Cardiac septum (tissue), 1 donor: ENCODE results near the gene CLK1. TPM values are rescaled to one million over a fixed set of nuclear protein-coding genes. Genes with fewer than 3 reads are reported as not detected.
"Not testable (repeated sequence)": the region's sequence is repeated elsewhere in the genome, so short reads cannot be mapped to it uniquely, and the experiment has no call there.

Experiments
- DNase-seq: peaks from one replicate; pipeline ENCODE4 v3.0.0-alpha.2; 2020; ENCODE audit warnings: low spot score
- intact Hi-C: fragments of 100-400 bp; cut with DNase I; formaldehyde crosslinking; loops from one replicate; pipeline ENCODE4 v1.14.0; 2022
- long read RNA-seq: library from polyadenylated mRNA; unstranded; transcript quantifications from one replicate; pipeline ENCODE4 v2.0.0, GENCODE V29; 2021
- total RNA-seq: library from RNA; stranded (reverse); fragmentation: NEBNext Ultra II Directional; extraction: Animal tissue kit (Norgen Biotek cat#: 25700); gene quantifications from one replicate; pipeline ENCODE4 v1.2.1, GENCODE V29; 2021
- donor health status: DM: no; HTN: no; CAD: no.

The CLK1 gene
- total RNA-seq, result 58.3 TPM
- long read RNA-seq, transcript CLK1-201 (13 exons, 1,888 nt), result major isoform, 11 of 26 reads
- long read RNA-seq, partial matches to known transcripts, result 4 of 26 reads
- long read RNA-seq, other reads (novel, unspliced or antisense), result 5 of 26 reads

DNA sequence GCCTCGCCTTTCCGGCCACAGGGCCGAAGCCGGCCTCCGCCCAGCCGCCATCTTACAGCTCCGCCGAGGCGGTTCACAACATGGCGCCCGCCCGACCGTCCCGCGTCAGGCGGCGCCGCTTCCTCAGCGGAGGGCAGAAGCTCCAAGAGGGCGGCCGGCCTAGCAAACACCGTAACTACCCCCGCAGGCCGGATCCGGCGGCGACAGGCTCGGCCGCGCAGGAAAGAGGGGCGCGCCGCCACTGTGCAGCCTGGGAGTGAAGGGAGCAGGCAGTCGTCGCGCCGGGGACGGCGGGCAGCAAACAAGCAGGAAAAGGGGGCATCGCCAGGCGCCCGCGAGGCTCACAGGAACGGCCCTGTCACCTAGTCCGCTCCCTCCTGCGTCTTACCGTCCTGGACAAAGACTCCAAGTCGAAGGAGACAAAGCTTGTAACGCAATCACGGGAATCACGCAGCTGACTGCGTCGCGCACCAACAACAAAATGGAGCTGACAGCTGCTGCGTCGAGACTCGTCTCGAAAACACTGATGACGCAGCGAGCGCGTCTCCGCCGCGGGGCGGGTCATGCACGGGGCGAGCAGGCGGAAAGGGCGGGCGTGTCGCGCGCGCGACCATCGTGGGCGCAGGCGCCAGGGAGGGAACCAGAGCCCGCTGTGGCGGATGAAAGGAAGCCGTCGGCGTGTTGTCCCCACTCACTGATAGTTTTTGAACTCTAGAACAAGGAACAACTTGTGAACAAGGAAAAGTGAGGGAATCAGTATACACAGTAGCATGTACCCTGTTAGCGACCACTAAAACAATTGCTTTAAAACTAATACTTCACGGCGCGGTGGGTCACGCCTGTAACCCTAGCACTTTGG, at the start of gene CLK1:
Gene CLK1, minus strand, starts transcription at position 483 of the 859 bp plus-strand sequence. CDS start 2,796 bp downstream, outside the sequence.
- intact Hi-C loops, result loop anchor here (1.0 to 5.0 kb wide), 4 partner anchors 24 to 254 kb away; partner anchors contain the start of genes BZW1, NIF3L1 and PPIL3
- peak; percentile 99 for DNase-seq

DNA sequence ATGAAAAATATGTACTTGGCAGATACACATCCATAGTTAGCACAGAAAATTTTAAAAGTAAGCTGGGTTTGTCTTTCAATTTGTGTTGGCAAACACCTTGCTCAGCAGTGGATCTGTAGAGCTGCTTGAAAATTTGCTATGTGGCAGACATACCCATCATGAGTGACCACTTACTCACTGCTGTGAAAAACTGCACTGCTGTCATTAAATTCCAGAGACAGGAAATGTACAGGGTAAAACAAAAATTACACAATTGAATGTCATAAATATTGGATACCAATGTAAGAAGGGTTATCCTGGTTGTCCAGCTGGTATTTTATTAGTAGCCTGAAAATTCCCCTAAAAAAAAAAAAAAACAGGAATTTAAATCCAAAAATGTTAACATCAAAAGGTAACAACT, 49.2 kb upstream of the CLK1 start:
- intact Hi-C loops, result no loop called here
- no peak for DNase-seq

DNA sequence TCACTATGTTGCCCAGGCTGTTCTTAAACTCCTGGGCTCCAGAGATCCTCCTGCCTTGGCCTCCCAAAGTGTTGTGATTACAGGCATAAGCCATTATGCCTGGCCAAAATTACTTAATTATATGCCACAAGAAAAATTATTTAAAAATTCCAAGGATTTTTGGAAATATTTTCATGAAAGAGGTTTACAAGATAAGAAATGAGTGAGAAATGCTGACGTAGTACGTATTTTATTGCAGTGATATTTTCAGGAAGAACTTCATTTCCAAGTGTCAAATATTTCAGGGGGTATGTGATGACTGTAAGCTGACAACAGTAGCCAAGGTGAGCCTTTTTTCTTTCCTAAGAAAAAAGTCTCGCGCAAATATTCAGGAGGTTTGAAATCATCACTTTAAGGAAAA, 45.5 kb upstream of the CLK1 start:
- no peak for DNase-seq
- intact Hi-C loops, result no loop called here

DNA sequence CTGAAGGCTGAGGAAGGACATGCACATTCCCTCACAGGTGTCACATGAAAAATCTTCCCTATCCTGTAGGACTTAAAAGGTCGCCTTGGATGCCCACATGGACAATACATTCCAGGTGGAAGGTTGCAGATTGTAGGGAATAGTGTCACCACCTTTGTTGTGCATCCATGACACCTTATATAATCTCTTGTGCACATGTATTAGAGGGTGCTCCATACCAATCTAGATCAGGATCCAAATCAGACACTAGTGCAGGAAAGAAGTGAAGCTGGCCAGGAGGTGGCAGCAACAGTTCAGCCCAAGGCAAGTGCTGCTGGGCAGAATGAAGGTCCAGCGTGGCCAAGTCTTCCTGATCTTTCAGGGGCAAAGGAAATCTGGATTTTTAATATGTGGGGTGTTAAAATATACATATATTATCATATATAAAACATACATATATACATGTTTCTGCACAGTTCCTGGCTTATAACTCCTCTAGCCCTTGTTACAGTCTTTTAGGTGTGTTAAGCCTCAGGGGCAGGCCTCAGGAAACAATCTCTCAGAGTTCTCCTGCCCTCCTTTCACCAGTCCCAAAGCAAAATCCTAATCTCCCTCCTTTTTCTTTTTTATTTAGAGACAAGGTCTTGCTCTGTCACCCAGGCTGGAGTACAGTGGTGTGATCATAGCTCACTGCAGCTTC, 41.3 kb upstream of the CLK1 start:
- DNase-seq, result peak; percentile 86
- intact Hi-C loops, result loop anchor here (1.0 kb wide), 1 partner anchor 166 kb away; the partner anchor contains the start of gene HYCC2

DNA sequence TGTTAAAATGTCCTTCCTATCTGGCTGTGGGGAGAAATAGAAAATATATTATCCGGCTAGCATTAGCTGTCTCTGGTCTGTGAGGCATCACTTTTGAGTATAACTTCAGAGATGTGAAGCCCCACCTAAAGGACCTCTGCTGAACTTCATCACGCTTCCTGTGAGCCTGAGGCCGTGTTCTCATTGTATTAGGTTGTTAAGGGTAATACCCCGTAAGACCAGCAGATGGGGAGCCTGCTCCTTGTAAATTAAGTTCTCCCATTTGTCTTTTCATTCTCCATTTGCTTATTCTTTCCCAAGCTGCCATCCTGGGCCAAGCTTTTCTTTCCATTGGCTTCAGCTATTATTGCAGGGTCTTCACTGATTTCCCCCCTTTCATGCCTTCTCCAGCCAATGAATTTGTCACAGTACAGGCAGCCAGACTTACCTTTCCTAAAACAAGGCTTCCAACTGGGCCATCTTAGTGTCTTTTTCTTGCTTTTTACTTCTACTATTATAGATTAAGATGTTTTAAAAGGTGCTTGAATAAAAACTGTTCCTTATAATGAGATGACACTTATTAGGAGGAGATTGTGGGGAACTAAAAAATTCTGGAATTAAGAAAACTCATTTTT, 37.1 kb upstream of the CLK1 start:
- intact Hi-C loops, result loop anchor here (5.0 kb wide), 1 partner anchor 276 kb away; no protein-coding TSS in a partner anchor
- no peak for DNase-seq

DNA sequence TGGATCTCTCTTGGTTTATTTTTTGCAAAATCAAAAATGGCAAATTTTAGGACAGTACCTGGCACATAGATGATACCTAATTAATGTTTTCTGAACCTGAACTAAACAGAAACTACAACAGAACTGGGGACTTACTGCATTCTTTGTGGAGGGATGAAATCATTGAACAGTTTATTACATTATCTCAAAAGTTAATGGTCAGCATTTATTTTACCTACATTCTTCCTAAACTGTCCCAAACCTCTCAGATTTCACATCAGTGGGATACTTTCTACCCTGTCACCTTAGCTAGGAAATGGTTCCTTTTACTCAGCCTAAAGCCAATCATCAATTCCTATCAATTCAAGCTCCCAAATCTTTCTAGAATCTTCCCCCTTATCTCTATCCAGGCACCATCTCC, 35.0 kb upstream of the CLK1 start:
- intact Hi-C loops, result no loop called here
- no peak for DNase-seq

- DNase-seq, result peak; percentile 97
- intact Hi-C loops, result loop anchor here (1.0 to 2.0 kb wide), 2 partner anchors 24 to 78 kb away; partner anchors contain the start of genes BZW1 and CLK1
These were observed 24.5 kb upstream of the CLK1 start, which contains the start of the genes NIF3L1 and PPIL3 for GRCh38 chr2:200888704-200889625. Gene NIF3L1, plus strand, starts transcription at chr2:200889371. Its CDS starts 2,573 bp downstream, at chr2:200891944. Gene PPIL3, minus strand, starts transcription at chr2:200889077. Its CDS starts 1,462 bp downstream, at chr2:200887615.

GRCh38 chr2:200881715-200882249, 17.3 kb upstream of the CLK1 start:
- DNase-seq, intact Hi-C loops: not testable (repeated sequence)

DNA sequence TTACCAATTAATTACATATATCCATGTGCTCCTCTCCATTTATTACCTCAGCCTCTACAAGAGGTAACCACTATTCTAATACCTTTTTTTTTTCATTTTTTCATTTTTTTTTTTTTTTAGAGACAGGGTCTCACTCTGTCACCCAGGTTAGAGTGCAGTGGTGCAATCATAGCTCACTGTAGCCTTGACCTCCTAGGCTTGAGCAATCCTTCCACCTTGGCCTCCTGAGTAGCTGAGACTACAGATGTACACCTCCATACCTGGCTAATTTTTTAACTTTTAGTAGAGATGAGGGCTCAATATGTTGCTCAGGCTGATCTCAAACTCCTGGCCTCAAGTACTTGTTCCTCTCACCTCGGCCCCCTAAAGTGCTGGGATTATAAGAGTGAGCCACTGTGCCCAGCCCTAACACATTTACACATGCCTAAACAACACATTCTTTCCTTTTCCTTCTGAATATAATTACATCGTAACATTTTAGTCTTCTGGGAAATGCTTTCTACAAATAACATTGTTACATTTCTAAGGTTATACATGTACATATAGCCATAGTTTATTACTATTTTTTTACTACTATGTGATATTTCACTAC, 13.9 kb upstream of the CLK1 start:
- intact Hi-C loops, result no loop called here
- DNase-seq, result no peak

- DNase-seq, result no peak
- intact Hi-C loops, result no loop called here
These were observed 13.0 kb upstream of the CLK1 start for GRCh38 chr2:200877443-200877842.

DNA sequence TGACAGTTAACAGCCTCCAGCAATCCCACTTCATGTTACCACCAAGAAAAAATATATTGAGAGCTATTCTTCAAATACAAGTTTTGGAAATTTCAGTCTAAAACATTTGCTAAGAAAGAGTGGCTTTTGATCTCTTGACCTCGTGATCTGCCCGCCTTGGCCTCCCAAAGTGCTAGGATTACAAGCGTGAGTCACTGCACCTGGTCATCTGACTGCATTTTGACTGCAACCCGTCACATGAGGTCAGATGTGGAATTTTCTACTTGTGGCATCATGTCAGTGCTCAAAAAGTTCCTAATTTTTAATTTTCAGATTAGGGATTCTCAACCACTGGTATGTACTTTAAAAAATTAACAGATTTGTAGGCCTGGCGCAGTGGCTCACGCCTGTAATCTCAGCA, 9.1 kb upstream of the CLK1 start:
- DNase-seq, result no peak
- intact Hi-C loops, result no loop called here

GRCh38 chr2:200871151-200871550, 6.7 kb upstream of the CLK1 start:
- no peak for DNase-seq
- intact Hi-C loops, result no loop called here

DNA sequence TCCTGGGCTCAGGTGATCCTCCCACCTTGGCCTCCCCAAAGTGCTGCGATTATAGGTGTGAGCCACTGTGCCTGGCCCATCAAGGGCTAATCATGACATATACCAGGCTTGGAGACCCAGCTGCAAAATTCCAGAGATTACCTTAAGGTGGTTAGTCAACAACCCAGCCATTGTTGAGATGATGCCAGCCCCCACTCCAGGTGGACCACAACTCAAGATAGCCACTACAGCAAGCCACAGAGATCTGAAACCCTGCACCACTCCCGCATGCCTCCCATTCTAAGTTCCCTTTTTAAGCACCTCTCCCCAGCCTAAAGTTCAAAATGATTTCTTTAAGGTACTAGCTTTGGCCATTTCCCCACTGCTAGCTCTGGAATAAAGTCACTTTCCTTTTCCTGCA, 4.6 kb upstream of the CLK1 start:
- DNase-seq, result no peak
- intact Hi-C loops, result no loop called here

- intact Hi-C loops, result loop anchor here (1.0 to 5.0 kb wide), 4 partner anchors 25 to 255 kb away; partner anchors contain the start of genes BZW1, NIF3L1 and PPIL3
- no peak for DNase-seq
These were observed 679 bp downstream of the CLK1 start for GRCh38 chr2:200863782-200864175.

GRCh38 chr2:200862532-200863000, 1.9 kb downstream of the CLK1 start:
- intact Hi-C loops, result loop anchor here (5.0 kb wide), 1 partner anchor 150 kb away; no protein-coding TSS in a partner anchor
- DNase-seq, result no peak

- DNase-seq, result no peak
- intact Hi-C loops, result loop anchor here (5.0 kb wide), 1 partner anchor 149 kb away; no protein-coding TSS in a partner anchor
These were observed 2.8 kb downstream of the CLK1 start for GRCh38 chr2:200861617-200862155.

DNA sequence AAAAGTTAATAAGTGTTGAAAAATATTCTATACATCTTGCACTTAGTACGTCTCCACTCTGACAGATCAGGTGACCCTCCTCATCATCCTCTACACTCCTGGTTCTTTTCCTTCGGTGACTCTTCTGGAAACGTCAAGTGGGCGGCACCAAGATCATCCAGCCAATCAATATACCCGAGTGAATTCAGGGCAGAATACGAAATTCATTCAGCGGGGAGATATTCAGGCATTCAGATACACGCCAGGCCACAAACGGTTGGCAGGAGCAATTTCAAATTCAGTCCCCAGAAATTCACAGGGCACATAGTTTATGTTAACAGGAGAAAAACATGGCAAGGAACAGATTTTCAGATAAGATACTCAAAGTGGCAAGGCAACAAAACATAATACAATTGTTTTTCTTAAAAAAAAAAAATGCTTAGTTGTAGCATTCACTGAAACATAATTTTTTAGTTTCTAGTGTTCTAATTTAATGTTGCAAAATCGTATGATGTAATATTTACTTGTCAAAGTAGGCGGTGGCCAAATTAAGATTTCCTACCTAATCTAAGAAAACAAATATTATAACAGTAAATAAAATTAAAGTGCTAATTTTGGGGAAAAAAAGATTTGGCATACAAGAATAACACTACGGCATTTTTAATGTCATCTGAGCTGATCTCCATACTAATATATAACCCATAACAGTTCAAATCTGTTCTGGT, 4.2 kb downstream of the CLK1 start:
- DNase-seq, result no peak
- intact Hi-C loops, result loop anchor here (5.0 kb wide), 1 partner anchor 148 kb away; no protein-coding TSS in a partner anchor
